Midbrain (tissue), 1 donor: ENCODE measurements around the gene ERLIN1.

Experiments
- DNase-seq: peaks from one replicate; lab custom pipeline; 2025; lab: John Stamatoyannopoulos, UW

Gene ERLIN1

DNA sequence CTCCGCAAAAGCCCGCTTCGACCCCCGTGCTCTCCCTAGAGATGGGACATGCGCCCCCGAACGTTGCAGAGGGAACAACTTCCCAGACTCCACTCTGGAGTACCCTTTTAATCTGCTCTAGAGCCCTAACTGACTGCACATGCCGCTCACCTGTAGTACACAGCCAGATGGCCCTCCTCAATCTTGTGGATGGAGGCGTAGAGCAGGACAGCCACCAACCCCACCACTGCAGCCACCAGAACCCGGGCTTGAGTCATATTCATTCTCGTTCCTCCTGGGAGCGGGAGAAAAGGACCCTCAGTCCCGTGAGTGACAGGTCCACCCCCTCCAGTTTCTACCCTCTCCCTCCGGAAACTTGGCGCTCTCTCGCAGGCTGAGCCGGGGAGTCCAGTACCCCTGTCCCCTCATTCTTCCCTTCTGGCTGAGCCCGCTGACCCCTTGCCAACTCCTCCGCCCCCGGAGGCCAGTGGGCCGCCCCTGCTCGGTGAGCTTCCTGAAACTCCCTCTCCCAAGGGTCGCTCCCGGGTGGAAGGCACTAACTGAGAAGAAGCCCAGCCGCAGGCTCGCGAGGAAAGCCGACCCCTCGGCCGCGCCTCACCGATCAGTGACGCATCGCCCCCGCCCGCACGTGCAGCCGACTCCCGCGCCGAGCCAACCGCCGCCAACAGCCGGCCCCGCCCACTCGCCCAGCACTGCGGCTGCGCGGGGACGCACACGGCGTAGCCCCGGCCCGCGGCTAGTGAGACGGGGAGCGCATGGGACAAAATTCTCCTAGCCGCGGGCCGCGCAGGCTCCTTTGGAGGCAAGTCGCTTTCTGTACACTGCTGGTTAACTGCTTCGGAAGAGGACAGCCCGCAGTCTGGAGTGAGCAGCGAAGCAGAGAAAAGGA is at the start of gene ERLIN1:
ERLIN1 (minus strand) TSS at position 666 of the 889 bp plus-strand sequence; CDS start at position 263, 403 bp downstream.
- peak; percentile 93 for DNase-seq

DNA sequence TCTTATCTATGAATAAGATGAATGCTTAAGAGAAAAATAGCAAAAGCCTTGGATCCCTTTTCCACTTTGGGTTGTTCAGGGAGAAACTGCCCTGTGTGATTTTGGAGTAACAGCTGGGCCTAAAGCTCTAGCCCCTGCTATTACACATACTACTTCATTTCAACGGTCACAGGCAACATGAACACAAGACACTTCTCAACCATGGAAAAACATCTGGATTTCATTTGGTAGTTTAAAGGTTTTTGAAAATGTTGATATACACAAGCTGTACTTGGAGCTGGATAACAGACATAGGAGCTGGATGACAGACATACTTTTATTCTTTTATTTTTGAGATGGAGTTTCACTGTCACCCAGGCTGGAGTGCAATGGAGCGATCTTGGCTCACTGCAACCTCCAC is 46.3 kb upstream of the ERLIN1 start:
- no peak for DNase-seq

DNA sequence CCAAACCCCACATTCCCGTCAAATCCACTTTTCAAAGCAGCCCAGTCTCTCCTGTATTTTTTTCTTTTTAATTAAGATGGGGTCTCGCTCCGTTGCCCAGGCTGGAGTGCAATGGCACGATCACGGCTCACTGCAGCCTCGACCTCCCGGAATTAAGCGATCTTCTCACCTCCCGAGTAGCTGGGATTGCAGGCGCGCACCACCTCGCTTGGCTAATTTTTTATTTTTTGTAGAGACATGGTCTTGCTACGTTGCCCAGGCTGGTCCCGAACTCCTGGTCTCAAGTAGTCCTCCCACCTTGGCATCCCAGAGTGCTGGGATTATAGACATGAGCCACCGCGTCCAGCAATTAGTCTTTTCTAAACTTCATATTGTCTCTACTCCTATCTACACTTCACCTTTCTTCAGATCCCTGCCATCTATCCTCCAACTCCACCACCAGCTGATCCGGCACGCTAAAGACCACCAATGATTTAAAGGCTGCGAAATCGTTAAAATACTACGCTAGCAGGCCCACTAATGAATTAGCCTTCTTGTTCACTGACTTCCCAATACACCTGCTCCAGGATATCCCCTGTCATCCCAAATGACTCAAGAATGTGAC is 44.1 kb upstream of the ERLIN1 start:
- DNase-seq, result no peak

DNA sequence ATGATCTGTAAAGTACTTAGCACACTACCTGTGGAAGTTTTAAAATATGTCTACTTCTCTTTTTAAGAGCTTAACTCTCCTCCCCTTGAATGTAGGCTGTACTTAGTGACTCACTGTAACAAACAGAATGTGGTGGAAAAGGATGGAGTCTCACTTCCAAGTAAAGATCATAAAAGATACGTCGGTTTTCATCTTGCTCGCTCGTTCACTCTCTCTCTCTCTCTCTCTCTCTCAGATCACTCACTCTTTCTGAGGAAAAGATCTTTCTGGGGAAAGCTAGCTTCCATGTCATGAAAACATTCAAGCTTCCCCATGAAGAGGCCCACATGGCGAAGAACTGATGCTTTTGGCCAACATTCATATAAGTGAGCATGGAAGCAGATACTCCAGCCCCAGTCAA is 38.0 kb upstream of the ERLIN1 start:
- no peak for DNase-seq

DNA sequence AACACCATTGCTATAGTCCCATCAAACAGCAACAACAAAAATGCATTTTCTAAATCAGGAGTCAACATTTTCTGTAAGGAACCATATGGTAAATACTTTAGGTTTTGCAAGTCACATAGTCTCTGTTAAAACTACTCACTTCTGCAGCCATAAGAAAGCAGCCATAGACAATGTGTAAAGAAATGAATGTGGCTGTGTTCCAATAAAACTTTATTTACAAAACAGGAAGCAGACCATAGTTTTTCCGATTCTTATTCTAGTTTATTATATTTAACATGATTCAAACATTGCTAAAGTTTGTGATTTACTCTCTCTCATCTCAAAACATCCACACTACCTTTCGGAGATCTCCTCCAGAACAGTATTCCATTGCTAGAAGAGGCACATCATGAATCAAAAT is 36.7 kb upstream of the ERLIN1 start:
- DNase-seq, result no peak

DNA sequence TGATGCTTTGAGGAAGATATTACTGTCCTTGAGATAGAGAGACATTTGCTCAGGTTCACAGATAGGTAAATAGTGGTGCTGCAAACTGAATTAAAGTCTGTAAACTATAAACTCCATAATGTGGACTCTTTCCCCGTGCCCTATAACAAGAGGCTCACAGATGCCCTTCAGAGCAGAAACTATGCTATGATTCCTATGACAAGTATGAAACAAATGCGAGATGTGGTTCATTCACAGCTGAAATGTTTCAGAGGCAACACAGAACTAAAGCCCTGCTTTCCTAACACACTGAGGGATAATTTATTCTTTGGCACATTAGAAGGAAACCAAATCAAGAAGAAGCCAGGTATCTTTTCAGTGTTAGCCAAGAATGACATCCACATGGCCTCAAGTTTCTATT is 30.2 kb upstream of the ERLIN1 start:
- no peak for DNase-seq

DNA sequence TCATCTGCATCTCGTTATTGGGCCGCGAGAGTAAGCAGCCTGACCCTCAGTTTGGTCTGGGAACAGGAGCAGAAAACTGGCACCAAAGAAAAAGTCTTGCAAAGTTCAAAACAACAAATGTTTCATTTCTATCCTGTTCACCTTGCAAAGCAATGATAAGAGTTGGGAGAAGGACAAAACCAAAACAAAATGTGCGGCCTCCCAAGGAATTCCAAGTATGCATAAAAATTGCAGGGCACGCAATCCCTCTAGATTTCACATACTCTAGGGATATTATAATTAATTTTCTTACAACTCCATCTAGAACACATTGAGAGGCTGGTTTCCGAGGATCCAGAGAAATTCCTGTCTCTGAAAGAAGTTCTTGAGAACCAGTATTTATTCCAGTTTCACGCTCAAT is 23.5 kb upstream of the ERLIN1 start:
- DNase-seq, result no peak

DNA sequence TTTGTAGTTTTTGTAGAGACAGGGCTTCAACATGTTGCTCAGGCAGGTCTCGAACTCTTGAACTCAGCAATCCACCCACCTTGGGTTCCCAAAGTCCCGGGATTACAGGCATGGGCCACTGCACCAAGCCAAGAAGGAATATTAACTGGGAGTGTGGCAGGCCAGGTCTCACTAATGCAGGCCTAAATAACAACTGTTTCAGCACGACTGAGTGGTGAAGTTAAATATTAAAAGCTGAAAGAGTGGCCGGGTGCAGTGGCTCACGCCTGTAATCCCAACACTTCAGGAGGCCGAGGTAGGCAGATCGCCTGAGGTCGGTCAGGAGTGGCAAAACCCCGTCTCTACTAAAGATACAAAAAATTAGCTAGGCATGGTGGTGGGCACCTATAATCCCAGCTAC is 22.4 kb upstream of the ERLIN1 start:
- DNase-seq, result no peak

DNA sequence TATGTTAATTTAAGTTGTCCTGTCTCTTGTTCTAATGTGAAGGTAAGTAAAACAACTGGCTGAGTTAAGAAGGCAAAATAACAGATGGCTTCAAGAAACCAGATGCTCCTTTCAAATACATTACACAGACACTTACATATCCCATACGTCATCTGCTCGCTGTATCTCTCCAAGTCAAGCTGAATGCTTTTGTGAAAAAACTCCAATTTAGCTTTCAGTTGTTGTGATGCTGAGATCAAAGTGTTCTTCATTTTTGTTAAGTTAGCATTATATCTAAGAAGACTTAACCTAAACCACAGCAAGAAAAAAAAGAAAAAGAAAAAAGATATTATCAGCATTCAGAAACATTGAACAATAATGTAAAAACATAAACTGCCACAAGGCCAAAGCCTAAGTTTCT is 18.5 kb upstream of the ERLIN1 start:
- DNase-seq, result no peak

DNA sequence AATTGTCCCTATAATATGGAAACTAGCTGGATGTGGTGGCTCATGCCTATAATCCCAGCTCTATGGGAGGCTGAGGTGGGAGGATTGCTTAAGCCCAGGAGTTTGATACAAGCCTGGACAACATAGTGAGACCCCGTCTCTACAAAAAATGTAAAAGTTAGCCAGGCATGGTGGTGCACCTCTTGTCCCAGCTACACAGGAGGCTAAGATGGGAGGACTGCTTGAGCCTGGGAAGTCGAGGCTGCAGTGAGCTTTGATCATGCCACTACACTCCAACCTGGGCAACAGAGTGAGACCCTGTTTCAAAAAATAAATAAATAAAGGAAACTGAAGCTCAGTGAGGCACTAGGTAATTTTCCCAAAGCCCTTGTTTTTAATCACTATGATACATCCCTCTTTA is 15.7 kb upstream of the ERLIN1 start:
- DNase-seq, result no peak

DNA sequence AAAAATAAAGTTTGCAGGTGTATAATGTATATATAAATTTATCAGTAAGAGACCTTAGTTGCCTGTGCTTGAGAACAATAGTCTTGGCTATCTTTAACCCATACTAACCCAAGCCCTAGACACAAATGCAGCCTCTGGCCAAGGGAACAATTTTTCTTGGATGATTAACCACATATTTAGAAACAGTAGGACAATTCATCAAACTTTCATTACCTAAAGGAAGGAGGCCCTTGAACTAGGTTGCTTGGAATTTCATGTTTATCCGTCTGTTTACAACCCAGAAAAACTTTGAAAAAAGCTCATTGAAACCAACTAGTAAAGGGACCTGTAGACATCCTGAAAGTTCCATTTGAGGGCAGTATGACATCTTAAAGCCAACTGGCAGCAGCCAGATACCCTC is 8.9 kb upstream of the ERLIN1 start:
- DNase-seq, result no peak

DNA sequence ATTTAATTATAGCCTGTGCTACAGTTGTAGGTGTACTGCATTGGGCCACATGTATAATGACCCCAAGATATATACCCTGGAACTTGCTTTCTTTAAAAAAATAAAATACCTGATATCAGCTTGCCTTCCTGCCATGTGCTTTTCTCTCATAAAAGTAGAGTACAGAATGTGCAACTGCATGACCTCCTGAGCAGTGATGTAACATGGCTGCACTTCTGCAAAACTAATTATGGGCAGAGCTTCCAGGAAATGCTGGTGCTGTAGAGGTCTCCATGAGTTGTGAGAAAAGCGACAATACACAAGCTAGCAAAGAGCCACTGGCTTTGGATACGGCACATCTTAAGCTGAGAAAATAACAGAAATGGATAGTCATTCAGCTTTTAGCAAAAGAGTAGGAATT is 6.5 kb upstream of the ERLIN1 start:
- no peak for DNase-seq

DNA sequence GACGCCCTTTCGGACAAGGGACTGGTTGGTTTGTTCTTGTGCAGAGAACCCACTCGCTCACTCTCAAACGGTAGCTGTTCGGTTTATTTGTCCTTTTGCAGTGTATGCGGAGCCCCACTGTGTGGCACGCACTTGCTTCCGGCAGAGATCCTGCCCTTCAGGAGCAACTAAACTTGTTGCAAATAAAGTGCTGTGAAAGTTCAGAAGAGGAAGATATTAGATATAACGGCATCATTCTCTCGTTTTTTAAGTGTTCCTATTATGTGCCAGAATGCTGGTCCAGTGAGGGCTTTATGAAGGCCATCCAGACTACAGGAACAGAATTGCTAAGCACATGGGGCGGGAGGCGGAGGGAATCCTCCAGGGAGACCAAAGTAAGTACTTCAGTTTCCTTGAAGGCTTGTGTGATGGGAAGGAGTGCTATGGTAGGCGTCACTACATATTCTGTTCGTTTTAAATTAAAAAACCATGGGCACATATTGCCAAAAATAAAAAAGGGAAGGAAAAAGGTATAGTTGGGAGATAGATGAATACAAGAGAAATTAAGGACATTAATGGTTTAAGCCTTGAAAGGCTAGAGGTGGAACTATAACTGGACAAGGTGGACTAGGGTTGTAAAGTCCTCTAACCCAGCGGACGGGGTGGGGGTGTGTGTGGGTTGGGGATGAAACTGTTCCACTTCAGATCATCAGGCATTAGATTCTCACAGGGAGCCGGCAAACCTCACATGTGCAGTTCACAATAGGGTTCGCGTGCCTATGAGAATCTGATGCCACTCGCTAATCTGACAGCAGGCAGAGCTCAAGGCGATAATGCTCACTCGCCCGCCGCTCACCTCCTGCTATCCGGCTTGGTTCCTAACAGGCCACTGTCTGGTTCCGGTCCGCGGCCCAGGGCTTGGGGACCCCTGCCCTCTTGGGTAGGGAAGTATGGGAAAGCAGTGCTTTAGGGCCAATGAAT is 704 bp upstream of the ERLIN1 start:
- DNase-seq, result no peak

DNA sequence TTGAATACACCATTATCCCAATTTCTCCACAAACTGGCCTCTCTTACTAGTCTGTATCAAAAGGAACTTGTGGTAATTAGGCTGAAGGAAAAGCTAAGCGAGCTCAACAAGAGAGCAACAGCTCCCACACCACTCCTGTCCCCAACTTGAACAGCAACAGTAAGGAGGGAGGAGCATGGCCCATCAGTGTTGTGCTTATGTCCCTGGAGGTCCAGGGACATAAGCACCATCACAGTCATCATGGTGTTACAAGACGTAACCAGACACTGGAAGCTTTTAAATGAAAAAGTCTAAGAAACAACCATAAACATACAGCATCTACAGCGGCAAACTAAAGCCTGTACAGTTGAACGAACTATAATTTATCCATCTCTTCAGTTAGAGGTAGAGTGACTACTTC is 989 bp downstream of the ERLIN1 start:
- DNase-seq, result no peak

DNA sequence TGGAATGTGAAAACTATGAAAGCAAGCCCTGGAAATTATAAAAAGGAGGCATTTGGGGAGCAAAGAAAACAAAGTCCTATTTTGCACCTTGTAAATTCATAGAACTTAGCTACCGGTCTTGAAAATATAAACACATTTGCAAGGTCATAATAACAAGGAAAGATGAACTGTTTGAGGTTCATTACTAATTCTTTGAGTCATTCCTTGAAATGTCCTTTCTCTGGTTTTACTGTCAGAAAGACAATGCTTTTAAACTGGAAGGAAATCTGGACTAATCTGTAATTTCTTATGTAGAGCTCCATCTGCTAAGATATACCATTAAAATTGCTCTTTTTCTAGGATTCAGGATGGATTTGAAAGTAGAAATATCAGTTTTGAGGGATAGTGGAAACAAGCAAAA is 1.4 kb downstream of the ERLIN1 start:
- DNase-seq, result no peak

DNA sequence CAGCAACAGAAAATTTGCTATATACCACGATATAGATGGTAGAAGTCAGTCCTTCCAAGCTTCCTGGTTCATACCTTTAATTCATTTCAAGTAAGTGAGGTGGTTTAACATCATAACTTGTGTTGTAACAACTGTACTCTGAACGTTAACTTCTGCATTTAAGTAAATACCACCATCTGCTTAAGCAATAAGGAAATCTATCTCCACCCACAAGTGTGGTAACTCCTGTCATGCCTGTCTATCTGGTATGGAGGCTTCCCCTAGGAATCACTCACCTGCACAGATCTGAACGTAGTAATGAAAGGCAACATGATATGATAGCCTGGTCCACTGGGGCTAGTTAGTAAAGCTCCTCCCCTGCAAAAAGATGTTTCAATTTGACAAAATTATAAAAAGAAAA is 2.3 kb downstream of the ERLIN1 start:
- DNase-seq, result no peak

DNA sequence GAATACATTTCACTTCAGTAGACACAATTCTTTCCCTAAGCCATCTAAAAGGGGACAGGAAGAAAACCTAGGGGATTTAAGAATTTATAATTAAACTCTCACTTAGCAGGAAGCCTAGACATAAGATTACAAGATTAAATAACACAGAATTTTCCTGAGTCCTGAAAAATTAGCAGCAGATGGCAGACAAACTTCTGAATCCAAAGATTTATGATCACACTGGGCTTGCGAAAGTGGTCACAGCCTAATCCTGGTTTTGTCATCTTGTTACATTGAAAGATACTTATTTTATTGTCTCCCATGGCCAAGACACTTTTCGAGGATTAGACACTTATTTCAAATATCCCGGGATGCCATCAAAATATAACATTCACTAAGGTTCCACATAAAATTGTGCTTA is 2.9 kb downstream of the ERLIN1 start:
- no peak for DNase-seq

DNA sequence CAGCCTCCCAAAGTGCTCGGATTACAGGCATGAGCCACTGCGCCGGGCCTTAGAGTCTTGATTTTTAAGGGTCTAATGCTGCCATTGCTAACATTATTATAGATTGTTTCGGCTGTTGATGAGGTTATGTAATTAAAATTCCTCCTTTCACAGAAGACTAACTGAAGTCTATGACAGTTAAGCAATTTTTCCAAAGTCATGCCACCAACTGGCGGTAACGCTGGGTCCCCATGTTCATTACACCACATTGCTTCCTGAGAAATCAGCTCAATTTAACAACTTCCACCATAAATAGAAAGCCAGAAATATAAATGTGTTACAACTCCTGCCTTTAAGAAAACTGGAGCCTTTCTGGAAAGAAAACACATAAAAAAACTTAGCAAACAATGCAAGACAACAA is 3.5 kb downstream of the ERLIN1 start:
- no peak for DNase-seq

DNA sequence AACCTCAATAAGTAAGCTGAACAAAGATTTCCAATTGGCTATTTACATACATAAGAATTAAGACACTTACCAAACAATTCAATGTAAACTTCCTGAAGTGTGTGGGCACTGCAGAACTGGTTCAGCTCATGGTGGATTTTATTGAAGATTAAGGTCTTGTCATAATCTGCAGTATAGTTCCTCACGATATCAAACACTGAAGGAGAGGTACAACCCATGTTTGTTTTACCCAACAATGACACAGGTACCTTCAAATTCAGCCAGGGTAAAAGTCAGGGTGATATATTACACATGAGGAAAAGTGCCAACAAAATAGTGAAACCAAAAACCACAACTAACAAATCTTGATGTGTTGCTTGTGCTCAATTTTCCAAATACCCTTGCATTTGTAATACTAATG is 10.0 kb downstream of the ERLIN1 start:
- no peak for DNase-seq

DNA sequence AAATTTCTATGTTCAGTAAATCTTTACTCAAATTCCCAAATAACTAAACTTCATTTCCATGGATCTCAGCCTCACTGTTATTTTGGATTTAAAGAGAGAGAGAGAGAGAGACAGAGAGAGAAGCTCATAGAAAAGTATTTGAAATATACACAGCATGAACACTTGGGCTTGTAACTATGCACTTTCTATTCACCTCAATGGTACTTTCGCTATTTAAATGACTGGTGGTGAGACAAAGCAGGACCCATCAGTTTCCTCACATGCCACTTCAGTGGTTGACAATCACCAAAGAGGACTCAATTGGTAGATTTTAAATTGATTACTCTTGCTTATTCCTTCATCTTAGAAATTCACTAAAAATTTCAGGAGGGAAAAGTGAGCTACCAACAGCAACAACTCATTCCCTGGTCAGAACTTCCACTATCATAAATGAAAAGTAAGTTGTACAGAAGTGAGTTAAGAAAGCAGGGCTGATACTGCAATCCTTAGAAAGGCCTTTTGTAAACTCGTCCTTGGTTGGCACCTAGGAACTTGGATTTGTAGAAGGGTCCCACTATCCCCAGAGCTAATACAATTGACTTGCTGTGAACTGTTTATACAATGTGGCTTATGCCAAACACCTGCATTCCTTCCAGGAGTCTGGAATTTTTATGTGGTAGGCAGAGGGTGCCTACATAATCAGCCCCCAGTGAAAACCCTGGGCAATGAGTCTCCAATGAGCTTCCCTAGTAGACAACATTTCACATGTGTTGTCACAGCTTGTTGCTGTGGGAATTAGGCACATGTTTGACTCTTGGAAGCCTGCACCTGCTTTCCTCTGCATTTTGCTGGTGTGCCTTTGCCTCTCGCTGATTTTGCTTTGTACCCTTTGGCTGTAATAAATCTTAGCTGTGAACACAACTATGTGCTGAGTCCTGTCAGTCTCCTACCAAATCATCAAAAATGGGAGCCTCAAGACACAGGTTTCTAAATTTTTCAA is 10.8 kb downstream of the ERLIN1 start:
- no peak for DNase-seq

DNA sequence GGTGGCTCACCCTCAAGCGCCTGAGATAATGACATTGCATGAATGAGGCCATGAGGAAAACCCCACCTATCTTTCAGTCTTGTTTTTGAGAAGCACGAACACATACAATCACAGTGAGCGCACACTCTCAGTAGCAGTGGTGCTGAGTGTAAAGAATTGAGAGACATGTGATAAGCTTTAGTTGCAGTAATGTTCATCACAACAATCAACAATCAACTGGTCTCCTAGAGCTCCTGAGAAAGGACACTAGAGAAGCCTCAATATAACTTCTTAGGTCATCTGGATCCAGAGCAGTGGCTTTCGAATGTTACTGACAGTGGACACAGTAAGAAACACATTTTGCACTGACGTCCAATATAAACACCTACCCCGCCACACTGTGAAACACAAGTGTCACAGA is 12.8 kb downstream of the ERLIN1 start:
- no peak for DNase-seq
